H1 (cell line): Measurements from ENCODE around the gene CMKLR1. TPM values are rescaled to one million over a fixed set of nuclear protein-coding genes. Genes with fewer than 3 reads are reported as not detected.

Experiments used
- POLR2A ChIP-seq, 2 experiments: IDR thresholded peaks; 1 replicate in 1 of 2; 2 replicates in 1 of 2; pipeline ENCODE4 v1.6.1; 2011; ENCODE audit warnings: low read depth in 2 of 2, low read length in 2 of 2, mild to moderate bottlenecking in 2 of 2; ENCODE audit errors: control extremely low read depth in 1 of 2
- RFX5 ChIP-seq: IDR thresholded peaks from 2 replicates; pipeline ENCODE4 v1.6.1; 2011; ENCODE audit warnings: low read depth, low read length, improper control_type of control experiment, borderline replicate concordance
- polyA plus RNA-seq, 7 experiments: library from polyadenylated mRNA; depleted of rRNA in 3 of 7; stranded (reverse) in 5 of 7; unstranded in 2 of 7; fragments of >200 nt in 5 of 7; fragments of 200-250 nt in 2 of 7; gene quantifications; 1 replicate in 5 of 7; 2 replicates in 1 of 7; 4 replicates in 1 of 7; pipeline versions ENCODE4 v1.2.1 to v1.2.3, GENCODE V29; 2011 to 2013; ENCODE audit warnings: missing spikeins in 2 of 7, mixed read lengths in 2 of 7
- total RNA-seq: library from RNA; stranded (reverse); fragmentation: NEBNext Ultra II Directional; extraction: Animal tissue kit (Norgen Biotek cat#: 25700); gene quantifications from 2 replicates; pipeline ENCODE4 v1.2.1, GENCODE V29; 2021

The CMKLR1 gene
- total and polyA plus RNA-seq, 2 of the 8 experiments (the other 6 are each of a cell fraction or from before 2014, with no cell fraction given): 2.1 to 2.8 TPM

DNA sequence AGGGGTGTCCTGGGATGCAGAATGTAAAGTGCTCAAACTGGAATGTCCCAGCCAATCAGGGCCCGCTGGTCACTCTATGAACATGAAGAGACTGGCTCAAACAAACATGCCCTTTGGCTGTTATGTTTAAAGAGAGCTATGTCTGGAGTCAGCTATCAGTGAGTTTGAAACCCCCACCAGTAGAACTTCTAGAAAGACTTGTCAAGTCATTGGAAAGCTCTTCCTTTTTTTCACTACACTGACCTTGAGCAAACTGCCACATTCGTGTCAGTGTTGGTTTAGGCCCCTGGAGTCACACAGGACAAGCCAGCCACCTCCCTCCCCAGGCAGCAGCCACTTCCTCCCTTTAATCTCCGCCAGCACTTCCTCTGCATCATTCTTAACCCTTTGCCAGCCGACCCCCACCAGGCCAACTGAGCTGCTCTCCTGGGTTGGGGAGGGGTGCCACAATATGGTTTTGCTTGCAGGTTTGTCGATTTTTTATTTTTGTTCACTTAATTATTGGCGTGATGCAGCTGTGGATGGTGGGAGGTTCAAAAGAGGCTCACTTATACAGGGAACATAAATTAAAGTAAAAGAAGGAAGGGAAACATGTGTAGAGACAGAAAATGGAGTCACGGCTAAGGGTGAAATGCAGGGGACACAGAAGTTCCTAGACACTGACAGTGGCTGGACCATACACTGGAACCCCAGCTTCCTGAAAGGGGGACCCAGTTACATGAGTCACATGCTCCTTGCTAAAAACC, 25.3 kb downstream of the CMKLR1 start (continued):
- no peak for TF ChIP-seq RFX5
- TF ChIP-seq POLR2A (IDR thresholded peaks at IDR 0.05; ENCODE audit: control extremely low read depth in 1 of 2, low read depth in 2 of 2, low read length in 2 of 2): no peak
